ENCODE measurements around the gene PPP1CA.

PPP1CA gene

GRCh38 chr11:67366961-67367760 is 34.5 kb downstream of the PPP1CA start:
- no peak for DNase-seq

GRCh38 chr11:67366546-67366945 is 35.1 kb downstream of the PPP1CA start:
- no peak for DNase-seq

- no peak for DNase-seq
These were observed 35.8 kb downstream of the PPP1CA start for GRCh38 chr11:67365736-67366444.

GRCh38 chr11:67364783-67365722 is 36.6 kb downstream of the PPP1CA start:
- no peak for DNase-seq

- no peak for DNase-seq
These were observed 37.5 kb downstream of the PPP1CA start for GRCh38 chr11:67364169-67364568.

- DNase-seq: no peak
These were observed 43.6 kb downstream of the PPP1CA start for GRCh38 chr11:67357831-67358670.

- peak; percentile 50 to 61 for DNase-seq
These were observed 44.6 kb downstream of the PPP1CA start for GRCh38 chr11:67356864-67357561.

- no peak for DNase-seq
These were observed 45.2 kb downstream of the PPP1CA start for GRCh38 chr11:67356387-67356863.

GRCh38 chr11:67355794-67356386 is 45.8 kb downstream of the PPP1CA start:
- DNase-seq: no peak

- DNase-seq: no peak
These were observed 46.5 kb downstream of the PPP1CA start for GRCh38 chr11:67355023-67355793.

- DNase-seq: no peak
These were observed 47.3 kb downstream of the PPP1CA start for GRCh38 chr11:67354075-67355022.

GRCh38 chr11:67353317-67354074 is 48.2 kb downstream of the PPP1CA start, which contains the start of gene POLD4:
Gene POLD4, minus strand, starts transcription at chr11:67353546. Its CDS starts 147 bp downstream, at chr11:67353399.
- peak; percentile 93 to 96 for DNase-seq

- no peak for DNase-seq
These were observed 48.9 kb downstream of the PPP1CA start for GRCh38 chr11:67352546-67353316.

- DNase-seq: peak; percentile 58 to 64
These were observed 50.2 kb downstream of the PPP1CA start for GRCh38 chr11:67351275-67352005.

GRCh38 chr11:67349928-67350465 is 51.7 kb downstream of the PPP1CA start:
- no peak for DNase-seq

- DNase-seq: no peak
These were observed 52.2 kb downstream of the PPP1CA start for GRCh38 chr11:67349457-67349856.
